ENCODE measurements around the gene CORO2A. TPM values are rescaled to one million over a fixed set of nuclear protein-coding genes. Genes with fewer than 3 reads are reported as not detected.

Gene CORO2A
- total and polyA plus RNA-seq, 7 donors: 0.09 to 0.30 (median 0.12) TPM

DNA sequence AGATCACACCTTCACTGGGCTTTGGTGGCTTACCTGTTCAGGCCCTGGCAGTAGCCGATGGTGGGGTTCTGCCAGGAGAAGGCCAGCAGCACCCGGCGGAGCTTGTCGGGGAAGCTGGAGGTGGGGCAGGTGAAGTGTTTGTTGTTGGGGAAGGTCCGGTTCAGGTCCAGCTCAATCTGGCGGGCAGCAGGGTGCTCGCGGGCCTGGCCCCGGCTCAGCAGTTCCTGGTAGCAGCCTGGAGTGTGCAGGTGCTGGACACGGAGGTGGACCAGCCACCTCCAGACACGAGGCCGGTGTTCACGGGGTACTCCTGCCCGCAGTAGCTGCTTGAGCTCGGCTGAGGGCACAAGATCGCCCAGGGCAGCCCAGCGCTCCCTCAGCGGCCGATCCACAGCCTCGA lies 16.2 kb upstream of the CORO2A start:
- TF ChIP-seq, protein P1, sequence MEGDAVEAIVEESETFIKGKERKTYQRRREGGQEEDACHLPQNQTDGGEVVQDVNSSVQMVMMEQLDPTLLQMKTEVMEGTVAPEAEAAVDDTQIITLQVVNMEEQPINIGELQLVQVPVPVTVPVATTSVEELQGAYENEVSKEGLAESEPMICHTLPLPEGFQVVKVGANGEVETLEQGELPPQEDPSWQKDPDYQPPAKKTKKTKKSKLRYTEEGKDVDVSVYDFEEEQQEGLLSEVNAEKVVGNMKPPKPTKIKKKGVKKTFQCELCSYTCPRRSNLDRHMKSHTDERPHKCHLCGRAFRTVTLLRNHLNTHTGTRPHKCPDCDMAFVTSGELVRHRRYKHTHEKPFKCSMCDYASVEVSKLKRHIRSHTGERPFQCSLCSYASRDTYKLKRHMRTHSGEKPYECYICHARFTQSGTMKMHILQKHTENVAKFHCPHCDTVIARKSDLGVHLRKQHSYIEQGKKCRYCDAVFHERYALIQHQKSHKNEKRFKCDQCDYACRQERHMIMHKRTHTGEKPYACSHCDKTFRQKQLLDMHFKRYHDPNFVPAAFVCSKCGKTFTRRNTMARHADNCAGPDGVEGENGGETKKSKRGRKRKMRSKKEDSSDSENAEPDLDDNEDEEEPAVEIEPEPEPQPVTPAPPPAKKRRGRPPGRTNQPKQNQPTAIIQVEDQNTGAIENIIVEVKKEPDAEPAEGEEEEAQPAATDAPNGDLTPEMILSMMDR (IDR thresholded peaks at IDR 0.05): no peak
- H3K4me1 ChIP-seq: peaks cover 3% of the 10 kb centered on the region
- DNase-seq (peak in 1 of 2 donors; percentile 23), ATAC-seq (no peak)
- intact Hi-C loops (cut with DNase I): loop anchor here (5.0 kb wide), 3 partner anchors 54 to 281 kb away; no protein-coding TSS in a partner anchor
- H3K27me3 ChIP-seq (ENCODE audit: insufficient read depth in 3 of 3, low read length in 2 of 3): no peaks in the 10 kb centered on the region
- no peak overlapping the region for H3K4me3 ChIP-seq
- peaks cover 0 to 4% of the 10 kb centered on the region in 2 donors for H3K36me3 ChIP-seq (ENCODE audit: insufficient read depth in 1 of 2, low read depth in 1 of 2)
- 93 to 95% (median 93%) methylated on average over 19 to 20 of the region's 20 CpGs for WGBS, 3 donors
- H3K9me3 ChIP-seq: no peaks in the 10 kb centered on the region
- no peak overlapping the region for H3K27ac ChIP-seq

DNA sequence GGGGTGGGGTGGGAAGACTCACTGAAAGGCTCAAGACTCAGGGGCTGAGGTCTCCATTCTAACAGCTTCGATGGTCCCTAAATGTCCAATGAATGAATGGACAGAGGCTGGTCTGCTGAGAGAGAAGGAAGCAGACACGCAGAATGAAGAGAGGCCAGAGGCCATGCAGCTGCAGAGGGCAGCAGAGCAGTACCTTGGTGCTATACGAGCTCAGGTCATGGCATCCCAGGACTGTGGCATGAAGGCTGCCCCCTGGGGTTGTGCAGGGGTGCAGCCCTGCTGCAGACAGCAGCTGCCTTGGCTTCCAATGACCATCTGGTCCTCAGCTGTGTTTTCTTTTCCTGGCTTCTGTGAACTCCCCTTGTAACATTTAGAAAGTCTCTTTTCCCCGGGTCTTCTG lies 15.2 kb upstream of the CORO2A start:
- Histone ChIP-seq H3K27ac (no peak overlapping the region), H3K9me3 (no peaks in the 10 kb centered on the region), H3K4me3 (no peak overlapping the region), H3K36me3 (ENCODE audit: insufficient read depth in 1 of 2, low read depth in 1 of 2) (peaks cover 0 to 4% of the 10 kb centered on the region in 2 donors), H3K27me3 (ENCODE audit: insufficient read depth in 3 of 3, low read length in 2 of 3) (no peaks in the 10 kb centered on the region), H3K4me1 (peaks cover 3% of the 10 kb centered on the region)
- ATAC-seq (no peak), DNase-seq (peak in 1 of 2 donors; percentile 23)
- intact Hi-C loops (cut with DNase I): loop anchor here (5.0 kb wide), 3 partner anchors 55 to 280 kb away; no protein-coding TSS in a partner anchor
- 61 to 71% (median 65%) methylated on average over 4 of the region's 4 CpGs for WGBS, 3 donors
- TF ChIP-seq, protein P1 (IDR thresholded peaks at IDR 0.05): no peak

- peaks cover 3% of the 10 kb centered on the region for H3K4me1 ChIP-seq
- no peaks in the 10 kb centered on the region for H3K27me3 ChIP-seq (ENCODE audit: insufficient read depth in 3 of 3, low read length in 2 of 3)
- H3K9me3 ChIP-seq: no peaks in the 10 kb centered on the region
- H3K27ac ChIP-seq: no peak overlapping the region
- H3K36me3 ChIP-seq (ENCODE audit: insufficient read depth in 1 of 2, low read depth in 1 of 2): peaks cover 0 to 4% of the 10 kb centered on the region in 2 donors
- ATAC-seq: no peak
- DNase-seq: no peak
- 27 to 35% (median 30%) methylated on average over 2 of the region's 2 CpGs for WGBS, 3 donors
- intact Hi-C loops (cut with DNase I): loop anchor here (1.0 to 5.0 kb wide), 4 partner anchors 54 to 279 kb away; no protein-coding TSS in a partner anchor
- H3K4me3 ChIP-seq: no peak overlapping the region
- TF ChIP-seq, protein P1 (IDR thresholded peaks at IDR 0.05): no peak
Measured at GRCh38 chr9:98206754-98207153, 14.3 kb upstream of the CORO2A start.

GRCh38 chr9:98204692-98205091 lies 12.3 kb upstream of the CORO2A start:
- Histone ChIP-seq H3K27me3 (ENCODE audit: insufficient read depth in 3 of 3, low read length in 2 of 3) (no peaks in the 10 kb centered on the region), H3K4me1 (peaks cover 3% of the 10 kb centered on the region), H3K36me3 (ENCODE audit: insufficient read depth in 1 of 2, low read depth in 1 of 2) (no peaks in the 10 kb centered on the region), H3K27ac (no peak overlapping the region), H3K4me3 (no peak overlapping the region), H3K9me3 (no peaks in the 10 kb centered on the region)
- TF ChIP-seq, protein P1 (IDR thresholded peaks at IDR 0.05): no peak
- 60 to 66% (median 64%) methylated on average over 4 of the region's 4 CpGs for WGBS, 3 donors
- ATAC-seq (no peak), DNase-seq (no peak)
- intact Hi-C loops (cut with DNase I): loop anchor here (5.0 kb wide), 3 partner anchors 58 to 277 kb away; no protein-coding TSS in a partner anchor

- ATAC-seq (no peak), DNase-seq (no peak)
- Histone ChIP-seq H3K4me3 (no peak overlapping the region), H3K27me3 (ENCODE audit: insufficient read depth in 3 of 3, low read length in 2 of 3) (no peaks in the 10 kb centered on the region), H3K9me3 (no peaks in the 10 kb centered on the region), H3K27ac (no peak overlapping the region), H3K36me3 (ENCODE audit: insufficient read depth in 1 of 2, low read depth in 1 of 2) (no peaks in the 10 kb centered on the region), H3K4me1 (peaks cover 3% of the 10 kb centered on the region)
- intact Hi-C loops (cut with DNase I): no loop called here
- WGBS, 3 donors: 73 to 87% (median 82%) methylated on average over 7 of the region's 7 CpGs
- TF ChIP-seq, protein P1 (IDR thresholded peaks at IDR 0.05): no peak
Measured at GRCh38 chr9:98203153-98203552, 10.7 kb upstream of the CORO2A start.
